Activated T-cell treated with anti-CD3 and anti-CD28 coated beads for 1 hour (primary cell): ENCODE measurements around the gene CSF2.
"Not testable (repeated sequence)": the region's sequence is repeated elsewhere in the genome, so short reads cannot be mapped to it uniquely, and the experiment has no call there.

ENCODE experiments used
- DNase-seq: peaks from one replicate; pipeline ENCODE4 v3.0.0-alpha.2; 2020; ENCODE audit warnings: low read depth

Gene CSF2

DNA sequence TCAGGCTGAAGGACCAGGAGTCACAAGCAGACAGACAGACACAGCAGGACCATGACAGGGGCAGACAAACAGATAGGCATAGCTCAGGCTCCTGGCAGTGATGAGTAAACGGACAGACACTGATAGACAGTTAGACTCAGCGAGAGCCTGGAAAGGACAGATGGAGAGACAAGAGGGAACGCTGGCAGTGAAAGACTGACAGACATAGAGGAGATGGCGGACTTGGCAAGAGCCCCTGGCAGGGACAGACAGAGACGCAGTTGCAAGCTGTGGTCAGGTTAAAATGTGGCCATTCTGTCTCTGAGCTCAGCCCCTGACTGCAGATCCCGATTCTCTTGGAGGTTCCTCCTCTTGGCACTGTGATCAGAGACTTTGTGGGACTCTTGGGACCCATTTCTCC, 13.6 kb downstream of the CSF2 start:
- DNase-seq = no peak

DNA sequence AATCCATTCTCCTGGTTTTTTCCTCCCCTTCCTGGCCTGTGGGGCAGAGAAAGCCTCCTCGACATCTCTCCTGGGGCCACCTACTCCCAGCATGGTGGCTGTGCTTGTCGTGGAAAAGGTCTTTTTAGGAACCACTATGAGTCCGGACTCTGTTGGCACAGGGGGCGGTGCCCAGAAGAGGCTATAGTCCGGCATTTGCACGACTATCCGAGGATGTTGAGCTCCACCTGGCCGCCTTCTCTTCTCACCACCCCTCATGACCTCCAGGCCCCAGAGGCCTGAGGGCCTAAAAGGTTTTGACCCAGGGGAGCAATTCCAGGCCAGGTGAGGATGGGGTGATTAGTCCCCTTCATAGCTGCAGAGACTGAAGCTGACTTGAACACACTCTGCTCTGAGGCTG, 14.1 kb downstream of the CSF2 start:
- no peak for DNase-seq

DNA sequence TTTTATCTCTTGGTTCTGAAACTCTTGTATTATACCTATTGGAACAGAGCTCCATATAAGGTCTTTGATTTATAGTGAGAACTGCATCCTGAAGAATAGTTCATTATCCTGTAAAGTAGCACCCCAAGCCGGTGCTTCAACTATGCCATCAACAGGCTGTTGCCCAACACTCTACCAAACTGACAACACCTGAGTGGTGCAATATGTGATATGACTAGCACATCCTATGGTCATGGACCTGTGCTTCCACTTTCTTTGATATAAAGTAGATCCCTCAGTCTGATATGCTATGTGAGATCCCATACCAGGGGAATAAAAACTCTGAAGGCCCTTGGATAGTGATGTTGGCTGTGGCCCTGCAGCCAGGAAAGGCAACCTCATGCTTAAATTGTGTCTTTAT, 15.8 kb downstream of the CSF2 start:
- no peak for DNase-seq

DNA sequence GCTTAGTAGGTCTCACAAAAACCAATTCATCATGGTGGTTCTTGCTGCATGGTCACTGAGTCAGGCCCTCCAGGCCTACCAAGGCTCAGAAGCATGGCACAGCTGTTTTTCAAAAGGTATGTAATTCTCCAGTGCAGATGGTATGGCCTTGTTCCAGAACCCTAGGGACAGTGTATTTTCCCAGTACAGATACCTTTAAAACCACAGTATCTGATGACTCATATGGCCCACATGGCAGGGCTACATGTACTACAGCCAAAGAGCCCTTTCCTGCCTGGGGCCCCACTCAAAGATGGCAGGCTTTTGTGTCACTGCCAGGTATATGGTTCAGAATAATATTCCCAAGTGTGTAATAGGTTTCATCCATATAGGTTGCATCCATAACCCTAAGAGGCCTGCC, 16.5 kb downstream of the CSF2 start:
- no peak for DNase-seq

DNA sequence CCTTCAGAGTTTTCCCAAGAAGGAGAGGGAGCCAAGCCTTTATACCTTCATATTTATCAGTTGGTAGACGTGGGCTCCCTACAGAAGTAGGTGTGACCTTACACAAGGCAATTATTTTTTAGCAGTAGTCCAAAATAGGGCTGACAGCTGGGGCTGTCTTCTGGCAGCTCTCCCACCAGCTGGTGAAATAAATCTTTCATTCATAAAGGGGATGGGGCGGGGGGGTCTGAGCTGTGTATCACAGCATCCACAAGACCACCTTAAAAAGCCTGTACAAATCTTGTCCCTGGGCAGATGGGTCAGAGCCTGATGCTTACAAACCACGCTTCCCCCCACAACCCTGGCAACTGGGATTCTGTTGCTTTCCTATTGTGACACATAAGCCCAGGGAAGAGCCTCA, 19.7 kb downstream of the CSF2 start:
- DNase-seq = no peak

DNA sequence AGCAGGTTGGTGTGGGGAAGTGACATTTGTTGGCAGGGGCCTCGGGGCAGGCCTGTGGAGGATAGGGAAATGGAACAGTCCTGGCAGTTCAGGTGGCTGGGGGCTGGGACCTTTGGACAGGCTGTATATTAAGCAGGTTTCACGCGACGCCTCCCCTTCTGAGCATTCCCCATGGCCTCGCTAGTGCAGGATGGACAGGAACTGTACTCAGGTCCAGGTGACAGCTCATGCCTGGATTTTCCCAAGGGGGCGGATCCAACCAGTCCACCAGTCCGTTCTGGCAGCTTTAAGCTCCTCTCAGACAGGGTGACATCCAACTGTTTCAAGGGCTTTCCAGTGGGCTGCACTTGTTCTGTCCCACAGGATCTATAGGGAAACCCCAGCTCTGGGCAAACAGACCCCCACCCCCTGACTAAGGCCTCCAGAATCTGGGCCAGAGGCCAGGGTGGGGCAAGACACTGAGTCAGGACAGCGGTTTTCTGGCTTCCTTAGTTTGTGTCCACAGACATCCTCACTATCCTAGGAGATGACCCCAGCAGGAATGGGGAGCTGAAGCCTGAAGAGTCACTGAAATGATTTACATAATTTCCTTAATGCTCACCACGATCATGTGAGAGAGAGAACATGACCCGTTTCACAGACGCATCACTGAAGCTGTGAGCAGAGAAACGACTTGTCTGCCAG, 20.9 kb downstream of the CSF2 start:
- no peak for DNase-seq

DNA sequence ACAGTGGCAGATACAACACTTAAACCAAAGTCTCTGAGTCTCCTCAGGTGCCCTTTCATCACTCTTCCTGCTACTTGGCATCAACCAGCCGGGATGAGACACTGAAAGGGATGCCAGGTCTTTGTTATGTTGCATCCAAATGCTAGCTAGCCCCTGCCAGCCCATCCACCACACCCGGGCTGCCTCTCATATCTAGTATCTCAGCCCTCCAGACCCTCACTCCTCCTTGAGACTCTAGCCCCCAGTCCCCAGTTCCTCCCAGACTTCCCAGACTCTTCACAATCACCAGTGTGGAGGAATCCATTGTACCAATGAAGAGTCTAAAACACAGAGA, 21.5 kb downstream of the CSF2 start:
- DNase-seq = no peak

DNA sequence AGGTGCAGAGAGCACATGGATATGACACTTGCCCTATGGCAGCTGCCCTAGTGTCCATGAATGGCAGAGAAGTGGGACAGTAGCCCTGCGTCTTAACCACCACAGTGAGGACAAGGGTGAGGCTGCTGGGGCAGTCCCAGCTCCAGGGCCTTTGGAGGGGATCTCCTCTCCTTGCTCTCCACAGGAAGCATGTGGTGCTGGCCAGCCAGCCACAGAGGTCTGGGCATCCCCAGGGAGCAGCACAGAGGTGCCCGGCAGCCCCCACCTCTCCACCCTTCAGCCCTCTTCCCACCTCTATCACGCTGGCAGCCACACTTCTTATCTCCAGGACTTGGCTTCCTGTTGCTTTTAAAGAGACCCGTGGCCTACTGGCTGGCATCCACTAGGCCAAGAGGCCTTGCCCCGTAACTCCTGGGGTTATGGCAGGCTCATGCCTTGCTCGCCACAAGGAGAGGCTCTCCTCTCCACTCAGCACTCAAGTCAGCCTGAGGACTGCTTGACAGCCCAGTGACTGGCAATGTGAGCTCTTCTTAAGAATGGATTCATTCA, 21.9 kb downstream of the CSF2 start:
- DNase-seq = no peak

DNA sequence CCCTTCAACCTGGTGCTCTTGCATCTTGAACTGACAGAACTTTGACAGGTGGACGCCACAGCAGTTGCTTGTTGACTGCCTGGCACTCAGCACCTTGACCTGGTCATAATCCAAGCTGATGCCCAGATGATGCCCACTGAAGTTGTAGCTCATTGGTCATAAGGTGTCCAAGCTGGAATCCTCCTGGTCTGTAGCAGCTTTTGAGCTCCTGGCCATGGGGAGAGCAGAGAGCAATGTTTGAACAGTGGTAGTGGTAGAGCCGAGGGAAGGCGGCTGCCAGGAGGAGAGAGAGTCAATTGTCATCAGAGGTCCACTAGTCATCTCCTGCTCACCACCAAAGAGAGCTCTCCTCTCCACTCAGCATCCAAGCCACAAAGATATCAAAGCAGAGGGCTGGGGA, 23.3 kb downstream of the CSF2 start:
- DNase-seq = no peak

DNA sequence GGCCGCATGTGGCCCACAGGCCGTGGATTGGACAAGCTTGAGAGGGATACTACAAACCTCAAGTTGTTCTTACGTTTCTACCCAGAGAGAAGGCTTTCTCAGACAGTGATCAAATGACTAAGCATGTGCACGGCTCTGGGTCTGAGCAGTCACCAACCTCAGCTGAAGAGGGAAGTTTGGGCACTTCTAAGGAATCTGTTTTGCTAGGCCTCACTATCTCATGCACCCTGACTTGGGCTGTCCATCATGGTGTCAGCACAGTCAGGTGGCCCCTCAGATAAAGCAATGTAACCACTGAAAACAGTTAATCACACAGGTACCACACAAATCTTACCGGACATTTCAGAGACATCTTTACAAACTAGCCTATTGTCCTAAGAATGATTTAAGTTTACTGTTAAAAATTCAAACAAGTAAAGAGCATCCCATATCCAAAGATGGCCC, 24.6 kb downstream of the CSF2 start:
- no peak for DNase-seq

DNA sequence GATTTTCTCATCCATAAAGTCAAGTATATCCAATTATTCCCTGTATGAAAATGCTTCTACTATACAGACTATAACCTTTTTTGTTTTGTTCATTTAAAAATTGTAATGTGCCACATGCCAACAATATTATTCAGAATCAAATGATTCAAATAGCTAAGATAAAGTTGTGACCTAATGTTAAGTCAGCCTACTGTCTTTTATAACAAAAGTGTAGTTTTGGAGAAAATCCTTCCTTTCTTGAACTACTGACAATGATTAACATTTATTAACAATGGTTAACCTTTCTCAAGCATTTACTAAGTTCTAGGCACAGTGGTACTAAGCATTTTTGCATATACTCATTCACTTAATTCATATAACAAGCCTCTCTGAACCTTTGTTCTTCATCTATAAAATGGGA, 25.0 kb downstream of the CSF2 start:
- DNase-seq = no peak

DNA sequence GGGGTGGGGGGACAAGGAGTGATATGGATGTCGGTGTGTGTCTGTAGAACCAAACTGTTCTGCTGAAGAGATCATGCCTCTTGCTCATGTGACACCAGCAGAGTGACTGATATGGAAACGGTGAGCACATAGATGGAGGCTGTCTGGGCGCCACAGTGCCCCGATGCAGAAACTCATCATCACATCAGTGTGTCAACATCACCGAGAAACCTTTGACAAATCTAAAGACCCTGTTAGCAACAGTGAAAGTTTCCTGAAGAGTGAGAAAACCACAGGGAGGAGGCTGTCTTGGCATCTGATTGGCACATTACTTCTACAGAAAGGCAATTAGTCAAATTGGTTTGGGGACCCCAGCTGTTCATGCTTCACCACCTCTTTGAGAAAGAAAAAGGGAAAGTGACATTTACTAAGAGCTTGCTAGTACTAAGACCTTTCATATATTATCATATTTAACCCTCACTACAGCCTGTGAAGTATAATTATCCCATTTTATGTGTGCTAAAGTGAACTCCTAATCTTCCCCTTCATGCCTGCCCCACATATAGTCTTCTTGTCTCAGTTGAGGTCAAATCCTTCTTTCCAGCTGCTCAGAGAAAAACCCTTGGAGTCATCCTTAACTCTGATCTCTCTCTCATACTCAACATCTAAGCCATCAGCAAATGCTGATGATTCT, 25.6 kb downstream of the CSF2 start:
- DNase-seq = no peak

DNA sequence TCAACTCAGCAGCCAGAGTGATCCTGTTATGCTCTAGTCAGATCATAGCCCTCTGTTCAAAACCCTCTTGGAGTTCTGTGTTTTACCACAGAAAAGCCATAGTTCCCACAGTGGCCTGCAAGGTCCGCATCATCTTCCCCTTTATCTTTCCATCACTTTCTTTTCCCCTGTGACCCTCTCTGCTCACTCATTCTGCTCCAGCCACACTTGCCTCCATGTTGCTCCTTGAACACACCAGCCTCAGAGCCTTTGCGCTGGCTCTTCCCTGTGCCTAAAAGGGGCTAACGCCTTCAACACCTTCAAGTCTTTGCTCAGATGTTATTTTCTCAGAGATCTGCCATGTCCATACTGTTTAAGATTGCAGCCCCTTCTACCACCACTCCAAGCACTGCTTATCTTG, 26.3 kb downstream of the CSF2 start:
- DNase-seq = no peak

DNA sequence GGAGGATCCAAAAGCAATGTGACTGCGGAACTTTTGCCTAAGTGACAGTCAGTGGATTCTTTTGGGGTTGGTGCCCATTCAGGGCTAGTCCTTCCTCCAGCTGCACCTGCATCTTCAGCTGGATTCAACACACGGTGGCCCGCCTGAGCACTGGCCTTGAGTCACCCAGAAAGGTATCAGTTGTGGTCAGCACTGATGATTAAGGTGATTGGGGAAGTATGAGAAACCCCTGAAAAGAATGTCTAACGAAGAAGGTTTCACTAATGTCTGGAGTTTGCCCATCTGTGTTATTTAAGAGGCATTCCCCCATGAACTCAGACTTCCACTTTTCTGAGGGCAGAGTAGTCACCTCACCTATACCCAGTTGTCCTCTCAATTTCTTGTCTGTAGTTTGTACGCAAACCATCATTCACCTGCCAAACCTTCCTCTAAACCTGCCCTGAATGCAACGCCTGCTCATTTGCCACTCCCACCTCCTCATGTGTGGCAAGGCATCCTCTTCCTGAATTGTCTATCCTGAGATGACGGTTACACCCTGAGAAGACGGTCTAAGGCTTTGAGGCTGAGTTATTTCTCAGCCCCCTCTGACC, 27.2 kb downstream of the CSF2 start:
- no peak for DNase-seq

DNA sequence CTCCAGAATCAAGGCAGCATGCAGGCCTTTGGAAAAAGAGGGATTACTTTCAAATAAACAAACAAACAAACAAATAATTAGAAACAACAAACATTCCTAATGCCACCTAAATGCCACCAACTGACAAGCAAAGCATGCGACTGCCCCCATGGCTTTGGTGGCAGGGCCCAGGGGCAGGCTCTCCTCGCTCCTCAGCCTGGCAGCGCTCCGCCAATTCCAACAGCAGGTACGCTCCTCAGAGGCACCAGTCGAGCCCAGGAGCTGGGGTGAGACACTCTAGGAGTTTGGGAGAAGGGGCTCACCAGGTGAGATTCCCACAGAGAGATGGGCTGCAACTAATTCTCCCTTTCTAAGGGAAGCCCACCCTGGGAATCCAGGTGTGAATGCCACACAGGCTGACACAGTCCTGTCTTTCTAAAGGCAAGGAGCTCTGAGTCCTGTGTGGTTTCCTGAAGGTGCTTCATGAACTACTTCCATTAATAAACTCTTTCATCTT, 27.8 kb downstream of the CSF2 start:
- no peak for DNase-seq

DNA sequence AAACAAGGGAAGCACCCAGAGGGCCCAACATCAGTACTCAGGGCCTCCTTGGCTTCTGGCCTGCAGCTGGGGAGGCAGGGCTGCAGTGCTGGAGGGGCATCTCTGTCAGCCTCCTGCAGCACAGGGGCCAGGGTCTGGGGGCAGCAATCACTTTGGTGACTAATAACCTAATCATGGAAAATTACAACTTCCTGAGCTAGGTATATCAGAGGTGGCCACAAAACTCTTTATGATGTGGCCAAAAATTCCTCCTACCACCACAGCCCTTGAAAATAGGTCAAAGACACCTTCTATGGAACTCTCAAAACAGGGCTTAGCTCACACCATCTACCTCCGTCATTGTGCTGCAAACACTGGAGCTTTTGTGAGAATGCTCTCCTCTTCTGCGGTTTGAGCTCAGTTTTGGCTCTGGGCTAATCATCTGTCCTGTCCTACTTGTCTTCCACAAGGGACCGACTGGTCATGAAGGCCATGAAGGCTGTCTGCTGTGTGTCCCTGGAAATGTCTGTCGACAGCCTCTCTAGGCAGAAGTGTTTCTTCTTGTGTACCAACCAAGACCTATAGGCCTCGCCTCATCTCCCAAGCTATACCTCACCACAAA, 28.6 kb downstream of the CSF2 start:
- DNase-seq = no peak

DNA sequence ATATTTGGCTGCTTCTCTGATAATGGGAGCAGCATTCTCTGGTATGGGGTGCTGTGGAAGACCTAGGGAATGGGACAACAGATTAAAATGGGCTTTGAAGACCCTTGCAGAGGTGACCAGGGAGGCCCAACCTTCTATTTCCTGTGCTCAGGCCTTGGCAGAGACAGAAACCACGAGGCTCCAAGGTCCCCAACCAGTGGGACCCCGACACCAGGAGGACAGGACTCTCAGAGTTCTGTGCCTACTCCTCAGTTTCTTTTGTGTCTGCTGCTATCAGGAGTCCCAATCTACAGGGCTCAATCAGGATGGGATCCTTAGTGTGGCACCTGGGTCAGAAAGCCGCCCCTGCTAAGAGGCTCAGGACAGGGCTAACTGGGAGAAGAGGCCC, 29.3 kb downstream of the CSF2 start:
- no peak for DNase-seq

DNA sequence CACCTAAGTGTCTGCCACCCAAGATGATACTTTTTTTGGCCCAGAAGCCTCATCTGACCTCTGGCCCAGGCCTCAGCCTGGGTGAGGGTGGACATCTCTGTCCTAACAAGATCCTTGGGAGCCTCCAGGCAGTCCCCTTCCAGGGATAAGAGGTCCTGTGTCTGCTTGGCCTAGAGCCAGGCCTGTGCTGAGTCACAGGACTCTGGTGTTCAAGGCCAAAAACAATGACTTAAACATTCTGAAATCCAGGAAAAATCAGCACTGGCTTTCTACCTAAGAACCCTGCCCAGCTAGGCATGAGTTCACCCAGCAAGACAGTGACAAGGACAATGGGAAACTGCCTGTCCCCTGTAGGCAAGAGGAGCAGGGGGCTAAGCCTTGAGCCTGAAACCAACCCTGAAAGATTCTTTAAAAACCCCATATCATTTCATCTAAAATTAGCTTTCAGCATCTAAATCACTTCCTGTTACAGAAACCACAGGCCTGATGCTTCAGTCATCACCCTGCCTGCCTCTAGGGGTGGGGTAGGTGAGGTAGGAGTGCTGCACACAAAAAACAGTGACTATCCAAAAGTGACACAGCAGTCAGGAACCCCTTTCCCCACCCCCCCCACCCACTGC, 29.9 kb downstream of the CSF2 start:
- DNase-seq = peak; percentile 47

DNA sequence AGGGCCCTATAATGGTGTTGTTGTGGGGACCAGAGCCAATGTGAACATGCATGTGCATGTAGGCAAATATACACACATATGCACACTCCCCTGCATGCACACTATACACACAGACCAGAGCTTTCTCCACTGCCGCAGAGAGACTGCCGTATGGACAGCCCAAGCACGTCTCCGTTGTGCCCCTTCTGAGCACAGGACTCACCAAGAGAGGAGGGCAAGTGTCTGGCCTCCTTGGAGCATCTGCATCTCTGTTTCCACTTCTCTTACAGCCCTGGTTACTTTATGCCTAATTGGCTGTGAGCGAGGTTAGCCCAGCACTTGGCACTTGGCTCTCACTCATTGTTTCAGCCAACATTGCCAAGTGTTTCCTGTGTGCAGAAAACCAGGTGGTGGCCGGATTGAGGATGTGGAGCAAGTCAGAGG, 30.4 kb downstream of the CSF2 start:
- no peak for DNase-seq

DNA sequence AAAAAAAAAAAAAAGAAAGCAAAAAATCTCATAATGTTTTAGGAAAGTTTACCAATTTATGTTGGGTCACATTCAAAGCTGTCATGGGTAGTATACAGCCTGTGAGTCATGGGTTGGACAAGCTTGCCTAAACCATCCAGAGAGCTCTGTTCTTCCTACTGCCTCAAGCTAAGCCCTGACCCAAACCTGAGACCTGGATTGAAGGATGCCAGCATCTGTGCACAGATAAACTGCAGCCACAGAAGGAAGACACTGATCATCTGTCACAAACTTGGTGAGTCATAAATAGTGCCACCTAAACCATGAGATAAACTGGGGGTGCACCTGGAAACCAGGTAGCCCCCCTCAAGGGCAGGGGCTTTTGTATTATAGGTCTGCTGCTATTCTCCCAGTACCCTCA, 31.0 kb downstream of the CSF2 start:
- DNase-seq = no peak

DNA sequence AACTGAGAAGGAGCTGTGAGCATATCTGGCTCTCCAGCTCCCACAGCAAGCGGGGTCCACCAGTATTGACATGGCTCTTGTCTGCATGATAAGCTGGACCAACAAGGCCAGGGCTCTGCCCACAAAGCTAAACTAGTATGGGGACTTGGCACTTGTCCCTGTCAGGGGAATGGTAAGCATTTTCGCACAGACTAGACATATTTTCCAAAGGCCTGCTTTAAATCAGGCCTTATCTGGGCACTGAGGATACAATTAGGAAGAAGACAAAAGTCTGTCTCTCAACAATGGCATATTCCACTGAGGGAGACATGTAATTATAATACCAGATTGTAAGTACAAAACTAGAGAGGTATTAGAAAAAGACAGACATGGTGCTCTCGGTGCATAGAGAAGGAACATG, 32.1 kb downstream of the CSF2 start:
- no peak for DNase-seq

DNA sequence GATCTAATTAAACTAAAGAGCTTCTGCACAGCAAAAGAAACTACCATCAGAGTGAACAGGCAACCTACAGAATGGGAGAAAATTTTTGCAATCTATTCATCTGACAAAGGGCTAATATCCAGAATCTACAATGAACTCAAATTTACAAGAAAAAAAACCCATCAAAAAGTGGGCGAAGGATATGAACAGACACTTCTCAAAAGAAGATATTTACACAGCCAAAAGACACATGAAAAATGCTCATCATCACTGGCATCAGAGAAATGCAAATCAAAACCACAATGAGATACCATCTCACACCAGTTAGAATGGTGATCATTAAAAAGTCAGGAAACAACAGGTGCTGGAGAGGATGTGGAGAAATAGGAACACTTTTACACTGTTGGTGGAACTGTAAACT, 34.9 kb downstream of the CSF2 start:
- not testable (repeated sequence) for DNase-seq
